Thymus (tissue), 11 donors: ENCODE measurements around the gene LMF1. TPM values are rescaled to one million over a fixed set of nuclear protein-coding genes. Genes with fewer than 3 reads are reported as not detected.

Experiments
- DNase-seq, 9 donors: peaks; one replicate each; pipeline ENCODE4 v3.0.0-alpha.2; 2013; ENCODE audit warnings: low spot score in 9 of 9, low read depth in 6 of 9, missing footprints in 1 of 9
- H3K27ac ChIP-seq, 2 donors: one replicate each; pipeline ENCODE4 v1.5.1; 2013; ENCODE audit warnings: control low read depth in 1 of 2, low read depth in 1 of 2, low read length in 1 of 2, mild to moderate bottlenecking in 1 of 2, moderate library complexity in 1 of 2
- H3K27me3 ChIP-seq, 2 donors: one replicate each; pipeline ENCODE4 v1.5.1; 2013; ENCODE audit warnings: low read length in 1 of 2; ENCODE audit not compliant: control insufficient read depth in 2 of 2, insufficient read depth in 1 of 2
- H3K36me3 ChIP-seq, 2 donors: one replicate each; pipeline ENCODE4 v1.5.1; 2013; ENCODE audit warnings: low read length in 1 of 2, mild to moderate bottlenecking in 1 of 2, moderate library complexity in 1 of 2; ENCODE audit not compliant: control insufficient read depth in 2 of 2, insufficient read depth in 2 of 2
- H3K4me1 ChIP-seq, 2 donors: one replicate each; pipeline ENCODE4 v1.5.1; 2013; ENCODE audit warnings: low read length in 2 of 2; ENCODE audit not compliant: control insufficient read depth in 2 of 2, insufficient read depth in 2 of 2
- H3K4me3 ChIP-seq, 2 donors: one replicate each; pipeline ENCODE4 v1.5.1; 2013; ENCODE audit warnings: low read length in 2 of 2, control low read depth in 1 of 2, mild to moderate bottlenecking in 1 of 2
- H3K9me3 ChIP-seq, 2 donors: one replicate each; pipeline ENCODE4 v1.5.1; 2013; ENCODE audit warnings: low read length in 1 of 2, mild to moderate bottlenecking in 1 of 2; ENCODE audit not compliant: control insufficient read depth in 2 of 2, insufficient read depth in 1 of 2
- WGBS: extraction: QIAGEN DNeasy Blood & Tissue Kit; methylation state at CpG from one replicate; pipeline ENCODE4 v1.1.7; 2013; 5-methylcytosine and 5-hydroxymethylcytosine counted together
- polyA plus RNA-seq: library from polyadenylated mRNA; stranded (reverse); fragments of 200-250 nt; gene quantifications from one replicate; pipeline ENCODE4 v1.2.3, GENCODE V29; 2013
- total RNA-seq: library from RNA; stranded (reverse); fragments of 120-200 nt; gene quantifications from one replicate; pipeline ENCODE4 v1.2.4, GENCODE V29; 2013
- donor health status: healthy.

Gene LMF1
- total and polyA plus RNA-seq, 2 donors: 8.9 to 22.8 TPM

DNA sequence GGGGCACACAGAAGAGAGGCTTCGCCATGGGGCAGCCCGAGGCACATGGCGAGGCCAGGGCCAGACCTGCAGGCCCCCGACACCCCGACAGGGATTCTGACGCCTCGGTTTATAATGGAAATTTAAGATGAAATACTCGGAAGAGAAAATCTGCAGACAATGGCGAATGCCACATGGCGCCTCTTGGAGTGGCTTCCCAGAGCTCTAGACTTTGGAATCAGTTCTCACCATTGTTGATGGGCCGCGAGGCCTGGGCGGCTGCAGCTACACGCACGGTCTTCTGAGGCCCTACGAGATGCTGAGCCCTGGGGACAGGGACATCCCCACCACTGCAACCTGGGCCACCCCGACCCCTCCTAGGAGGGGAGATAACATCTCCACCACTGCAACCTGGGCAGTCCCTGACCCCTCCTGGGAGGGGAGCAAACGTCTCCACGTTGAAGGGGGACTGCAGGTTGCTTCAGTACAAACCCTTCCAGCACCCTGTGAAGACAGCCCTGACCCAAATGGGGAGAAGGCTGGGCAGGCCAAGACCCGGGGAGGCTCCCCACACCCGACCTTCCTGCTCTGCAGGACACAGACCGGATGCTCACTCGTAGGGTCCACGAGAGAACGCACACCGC, 56.9 kb downstream of the LMF1 start:
- peaks cover 2 to 3% of the 10 kb centered on the region in 2 donors for H3K9me3 ChIP-seq
- H3K36me3 ChIP-seq: peaks cover 2 to 5% of the 10 kb centered on the region in 2 donors
- no peak overlapping the region for H3K27ac ChIP-seq
- no peak overlapping the region for H3K4me3 ChIP-seq
- WGBS: 97% methylated on average over 26 of the region's 26 CpGs
- DNase-seq: no peak
- H3K27me3 ChIP-seq: no peaks in the 10 kb centered on the region
- no peaks in the 10 kb centered on the region for H3K4me1 ChIP-seq

DNA sequence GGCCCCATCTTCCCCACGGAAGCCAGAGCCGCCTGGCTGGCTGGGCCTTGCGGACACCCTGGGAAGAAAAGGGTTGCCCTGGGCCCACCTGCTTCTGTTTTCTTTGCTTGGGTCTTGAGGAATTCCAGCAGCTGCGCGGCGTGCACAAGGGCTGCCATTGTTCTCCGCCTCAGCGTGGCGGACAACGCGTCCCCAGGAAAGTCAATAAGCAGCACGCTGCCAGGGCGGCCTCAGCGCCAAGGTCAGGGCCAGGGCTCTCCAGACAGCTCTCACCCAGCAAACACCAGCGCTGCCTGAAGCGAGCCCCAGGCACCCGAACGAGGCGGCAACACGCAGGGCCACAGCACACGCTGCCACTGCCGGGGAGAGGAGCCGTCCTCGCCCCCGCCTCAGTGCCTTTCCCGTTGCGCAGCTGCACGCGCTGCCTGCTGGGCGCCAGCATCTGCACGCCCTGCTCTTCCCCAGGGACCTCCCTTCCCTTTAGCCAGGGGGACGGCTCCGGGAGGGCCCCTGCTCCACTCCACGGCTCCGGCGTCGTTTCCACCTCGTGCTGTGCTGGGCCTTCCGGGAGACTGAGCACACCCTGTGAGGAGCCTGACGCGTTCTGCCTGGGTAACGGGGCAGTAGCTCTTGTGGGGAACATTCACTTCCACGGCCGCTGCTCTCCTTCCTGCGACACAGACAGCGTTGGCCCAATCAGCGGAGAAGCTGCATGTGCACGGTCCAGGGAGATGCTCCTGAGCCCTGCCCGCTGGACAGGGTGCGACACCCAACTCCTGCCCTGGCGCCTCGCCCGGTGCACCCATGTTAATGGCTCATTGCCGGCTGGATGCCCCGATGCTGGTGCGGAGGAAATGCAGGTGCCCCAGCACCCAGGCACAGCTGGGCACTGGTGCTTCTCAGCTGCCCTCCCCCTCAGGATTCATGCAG, 57.8 kb downstream of the LMF1 start:
- H3K27ac ChIP-seq: no peak overlapping the region
- no peak for DNase-seq

DNA sequence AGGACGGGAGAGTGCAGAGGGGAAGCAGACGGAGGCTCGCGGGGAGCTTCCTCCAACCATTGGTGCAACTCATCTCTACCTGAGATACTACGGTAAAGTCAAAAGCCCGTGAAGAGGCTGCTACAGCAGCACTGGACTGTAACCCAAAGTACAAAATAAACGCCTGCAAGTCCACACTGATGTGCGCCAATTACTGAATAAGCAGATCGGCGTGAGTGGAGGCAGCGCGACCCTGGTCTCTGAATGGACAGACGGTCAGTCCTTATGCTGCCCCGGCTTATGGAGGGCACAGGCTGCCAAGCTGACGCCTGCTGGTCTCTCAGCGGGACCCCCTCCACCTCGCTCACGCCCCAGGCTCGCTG, 58.5 kb downstream of the LMF1 start:
- no peak overlapping the region for H3K4me3 ChIP-seq
- 96% methylated on average over 19 of the region's 19 CpGs for WGBS
- H3K4me1 ChIP-seq: no peaks in the 10 kb centered on the region
- H3K27me3 ChIP-seq: no peaks in the 10 kb centered on the region
- H3K9me3 ChIP-seq: peaks cover 4 to 14% of the 10 kb centered on the region in 2 donors
- no peak overlapping the region for H3K27ac ChIP-seq
- peaks cover 2 to 8% of the 10 kb centered on the region in 2 donors for H3K36me3 ChIP-seq
- DNase-seq: no peak

More for the DNA sequence above, 57.8 kb downstream of the LMF1 start:
- 97% methylated on average over 56 of the region's 56 CpGs for WGBS
- no peak overlapping the region for H3K4me3 ChIP-seq
- peaks cover 2 to 11% of the 10 kb centered on the region in 2 donors for H3K9me3 ChIP-seq
- H3K36me3 ChIP-seq: peaks cover 2 to 5% of the 10 kb centered on the region in 2 donors
- no peaks in the 10 kb centered on the region for H3K27me3 ChIP-seq
- H3K4me1 ChIP-seq: no peaks in the 10 kb centered on the region

DNA sequence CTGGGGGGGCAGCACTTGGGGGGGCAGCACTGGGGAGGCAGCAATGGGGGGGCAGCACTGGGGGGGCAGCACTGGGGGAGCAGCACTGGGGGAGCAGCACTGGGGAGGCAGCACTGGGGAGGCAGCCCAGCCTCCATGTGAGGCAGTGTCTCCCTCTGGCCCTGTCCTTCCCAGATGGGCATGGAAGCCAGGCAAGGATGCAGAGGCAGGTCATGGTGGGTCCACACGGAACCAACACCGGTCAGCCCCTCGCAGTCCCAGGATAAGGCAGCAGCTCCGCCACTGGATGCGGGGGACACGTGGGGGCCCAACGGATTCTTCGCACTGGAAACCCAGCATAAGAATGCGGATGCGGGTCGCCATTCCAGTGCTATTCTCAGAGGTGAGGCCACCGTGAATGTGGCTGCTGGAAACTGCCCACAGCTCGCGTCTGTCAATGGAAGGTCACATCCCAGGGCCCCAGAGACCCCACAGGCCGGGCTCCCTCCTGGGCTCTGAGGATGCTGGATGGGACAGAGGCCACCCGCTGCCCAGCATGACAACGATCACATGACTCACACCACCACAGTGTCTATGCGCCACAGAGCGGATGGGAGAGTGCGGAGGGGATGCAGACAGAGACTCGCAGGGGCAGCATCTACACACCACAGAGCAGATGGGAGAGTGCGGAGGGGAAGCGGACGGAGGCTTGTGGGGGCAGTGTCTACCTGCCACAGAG, 59.0 kb downstream of the LMF1 start:
- H3K27me3 ChIP-seq: no peaks in the 10 kb centered on the region
- DNase-seq: no peak
- H3K9me3 ChIP-seq: peaks cover 5 to 18% of the 10 kb centered on the region in 2 donors
- no peaks in the 10 kb centered on the region for H3K4me1 ChIP-seq
- H3K27ac ChIP-seq: no peak overlapping the region
- peaks cover 2 to 10% of the 10 kb centered on the region in 2 donors for H3K36me3 ChIP-seq
- H3K4me3 ChIP-seq: no peak overlapping the region
- 97% methylated on average over 24 of the region's 24 CpGs for WGBS

DNA sequence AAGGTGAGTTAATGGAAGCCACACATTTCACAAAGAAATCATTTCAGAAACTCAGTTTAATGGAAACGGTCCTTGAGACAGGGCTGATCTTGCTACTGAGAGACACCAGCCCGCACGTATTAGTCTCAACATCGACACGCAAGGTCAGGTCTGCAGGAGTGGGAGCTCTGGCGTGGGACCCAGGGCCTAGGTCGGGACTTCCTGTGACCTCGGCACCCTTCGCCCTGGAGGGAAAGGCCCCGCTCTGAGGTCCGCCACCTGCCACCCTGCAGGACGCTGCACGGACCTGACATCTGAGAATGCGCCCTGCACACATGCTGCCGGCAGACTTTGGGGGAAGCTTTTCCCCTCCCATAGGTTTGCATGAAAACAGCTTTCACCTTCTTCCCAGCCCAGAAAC, 59.7 kb downstream of the LMF1 start:
- Histone ChIP-seq H3K27me3 (no peaks in the 10 kb centered on the region), H3K9me3 (peaks cover 5 to 22% of the 10 kb centered on the region in 2 donors), H3K36me3 (peaks cover 2 to 10% of the 10 kb centered on the region in 2 donors), H3K4me1 (no peaks in the 10 kb centered on the region), H3K27ac (no peak overlapping the region), H3K4me3 (no peak overlapping the region)
- WGBS: 97% methylated on average over 15 of the region's 15 CpGs
- DNase-seq: no peak

DNA sequence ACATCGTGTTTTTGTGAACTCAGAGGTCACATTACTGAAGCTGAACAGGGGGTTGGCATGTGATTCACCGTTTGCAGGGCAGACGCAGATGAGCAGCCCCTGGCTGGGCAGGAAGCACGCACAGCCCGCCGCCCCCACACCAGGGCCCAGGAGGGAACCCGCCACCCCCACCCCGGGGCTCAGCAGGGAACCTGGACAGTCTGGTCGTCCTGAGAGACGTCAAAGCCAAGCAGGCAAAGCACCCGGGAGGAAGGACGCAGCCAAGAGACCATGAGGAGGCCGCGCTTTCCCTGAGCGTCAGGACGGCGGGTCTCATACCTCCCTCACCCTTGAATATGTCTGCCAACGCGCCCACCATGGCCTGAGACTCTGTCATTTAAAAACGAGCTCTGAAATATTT, 60.6 kb downstream of the LMF1 start:
- WGBS: 94% methylated on average over 20 of the region's 20 CpGs

DNA sequence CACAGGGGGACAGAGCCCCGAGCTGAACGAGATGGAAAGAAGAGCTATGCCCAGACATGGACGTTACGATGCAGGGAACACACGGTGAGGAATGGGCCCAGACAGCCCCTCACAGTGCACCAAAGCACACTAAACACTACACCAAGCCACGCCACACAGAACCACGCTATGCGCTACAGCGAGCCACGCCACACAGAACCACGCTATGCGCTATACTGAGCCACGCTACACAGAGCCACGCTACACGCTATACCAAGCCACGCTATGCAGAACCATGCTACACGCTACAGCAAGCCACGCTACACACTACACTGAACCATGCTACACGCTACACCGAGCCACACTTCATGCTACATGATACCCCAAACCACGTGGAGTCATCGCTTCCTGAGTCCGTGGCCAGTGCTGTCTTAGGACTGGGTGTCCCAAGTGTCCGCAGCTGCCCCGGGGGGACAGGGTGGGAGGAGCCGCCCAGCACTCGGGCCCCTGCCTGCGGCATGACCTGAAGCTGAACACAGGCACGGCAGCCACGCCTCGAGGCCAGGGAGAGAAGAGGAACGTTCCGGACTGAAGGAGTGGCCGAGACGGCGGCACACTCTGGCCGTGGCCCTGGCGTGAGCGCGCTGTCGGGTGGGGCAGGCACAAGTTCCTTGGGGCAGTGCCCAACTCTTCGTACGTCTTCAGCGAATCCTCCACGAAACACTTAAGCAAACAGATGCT, 61.3 kb downstream of the LMF1 start:
- Histone ChIP-seq H3K4me3 (no peak overlapping the region), H3K9me3 (peaks cover 4 to 26% of the 10 kb centered on the region in 2 donors), H3K27me3 (no peaks in the 10 kb centered on the region), H3K27ac (no peak overlapping the region), H3K36me3 (peaks cover 2 to 10% of the 10 kb centered on the region in 2 donors), H3K4me1 (no peaks in the 10 kb centered on the region)
- DNase-seq: no peak
- 97% methylated on average over 45 of the region's 45 CpGs for WGBS

More for the DNA sequence above, 60.6 kb downstream of the LMF1 start:
- Histone ChIP-seq H3K27ac (no peak overlapping the region), H3K4me3 (no peak overlapping the region), H3K27me3 (no peaks in the 10 kb centered on the region), H3K9me3 (peaks cover 5 to 22% of the 10 kb centered on the region in 2 donors), H3K4me1 (no peaks in the 10 kb centered on the region), H3K36me3 (peaks cover 2 to 10% of the 10 kb centered on the region in 2 donors)
- no peak for DNase-seq

DNA sequence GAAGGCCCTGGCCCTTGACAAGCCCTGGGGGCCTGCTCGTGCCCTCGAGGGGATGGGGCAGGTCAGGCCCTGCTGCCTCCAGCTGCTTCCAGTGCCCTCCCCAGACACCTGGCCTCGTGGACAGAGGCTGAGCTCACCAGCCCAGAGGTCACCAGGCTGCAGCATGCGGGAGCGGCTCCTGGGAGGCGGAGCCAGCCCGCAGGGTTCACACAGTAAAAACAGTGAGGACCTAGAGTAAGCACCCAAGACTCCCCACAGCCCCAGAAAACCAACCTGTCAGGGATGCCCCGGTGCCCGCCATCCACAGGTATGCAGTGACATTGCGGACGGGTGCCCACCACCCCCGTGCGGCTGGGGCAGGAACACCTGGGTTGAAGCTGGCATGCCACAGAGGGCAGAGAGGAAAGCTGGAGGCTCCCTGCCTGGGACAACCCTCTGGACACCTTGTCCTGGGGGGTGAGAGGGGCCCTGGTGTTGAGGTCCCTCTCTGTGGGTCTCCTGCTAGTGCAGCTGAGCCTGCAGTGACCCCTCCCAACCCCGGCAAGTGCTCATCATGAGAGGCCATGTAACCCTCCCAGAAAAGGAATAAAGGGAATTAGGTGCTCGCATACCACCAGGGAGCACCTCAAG, 62.1 kb downstream of the LMF1 start:
- H3K27ac ChIP-seq: no peak overlapping the region
- H3K4me3 ChIP-seq: no peak overlapping the region
- DNase-seq: no peak
- 98% methylated on average over 15 of the region's 15 CpGs for WGBS
- no peaks in the 10 kb centered on the region for H3K27me3 ChIP-seq
- no peaks in the 10 kb centered on the region for H3K4me1 ChIP-seq
- H3K9me3 ChIP-seq: peaks cover 3 to 26% of the 10 kb centered on the region in 2 donors
- H3K36me3 ChIP-seq: peaks cover 2 to 10% of the 10 kb centered on the region in 2 donors
